ENCODE measurements around the gene KIAA0232. TPM values are rescaled to one million over a fixed set of nuclear protein-coding genes. Genes with fewer than 3 reads are reported as not detected.

Gene KIAA0232
- total RNA-seq, 1 experiment from 2014 or later, result 28.5 TPM

GRCh38 chr4:6894528-6895498, 112.3 kb downstream of the KIAA0232 start:
- Histone ChIP-seq H3K79me1 (ENCODE audit: insufficient read depth, low read depth, low read length, poor library complexity, severe bottlenecking) (no peaks in the 10 kb centered on the region), H4K8ac (replicated peaks; ENCODE audit: insufficient read length, low read depth, low read length) (no peak overlapping the region), H3K9ac (ENCODE audit: extremely low read depth, insufficient read length, low read length) (no peak overlapping the region), H2BK120ac (ENCODE audit: low read depth, low read length, poor library complexity, severe bottlenecking) (no peak overlapping the region), H3K27ac (ENCODE audit: insufficient read length, low read depth, low read length) (no peak overlapping the region), H3K14ac (ENCODE audit: insufficient read depth, low read length) (no peak overlapping the region), H2AFZ (ENCODE audit: low read length) (no peak overlapping the region), H4K5ac (ENCODE audit: insufficient read length, low read depth, low read length) (no peak overlapping the region), H4K91ac (ENCODE audit: insufficient read length, low read depth, low read length) (no peak overlapping the region), H3K18ac (ENCODE audit: insufficient read length, low read depth, low read length) (no peak overlapping the region), H4K20me1 (ENCODE audit: control insufficient read depth, insufficient read depth, insufficient read length) (no peaks in the 10 kb centered on the region), H3T11ph (ENCODE audit: low read length) (no peak overlapping the region), H3K79me2 (ENCODE audit: insufficient read depth, low read length) (no peaks in the 10 kb centered on the region), H3K23ac (ENCODE audit: insufficient read length, low read depth, low read length) (no peak overlapping the region), H3K4me1 (ENCODE audit: insufficient read depth, low read length) (no peaks in the 10 kb centered on the region), H3K56ac (ENCODE audit: insufficient read length, low read depth, low read length) (no peak overlapping the region), H2BK20ac (ENCODE audit: low read depth, low read length, poor library complexity, severe bottlenecking) (no peak overlapping the region), H3K23me2 (ENCODE audit: insufficient read length, low read depth, low read length, poor library complexity, severe bottlenecking) (no peaks in the 10 kb centered on the region), H2BK5ac (ENCODE audit: insufficient read length, low read length) (no peak overlapping the region), H2BK15ac (ENCODE audit: low read depth, low read length) (no peak overlapping the region), H2AK5ac (ENCODE audit: insufficient read length, low read length) (no peak overlapping the region), H2BK12ac (ENCODE audit: insufficient read length, low read depth, low read length) (no peak overlapping the region), H3K4me2 (ENCODE audit: insufficient read depth, insufficient read length, low read length) (no peak overlapping the region), H3K4ac (ENCODE audit: low read depth, low read length) (no peak overlapping the region), H3K9me3 (ENCODE audit: control insufficient read depth, low read depth, low read length) (no peaks in the 10 kb centered on the region), H3K27me3 (ENCODE audit: insufficient read depth, low read length) (no peaks in the 10 kb centered on the region)
- TF ChIP-seq, protein P1, sequence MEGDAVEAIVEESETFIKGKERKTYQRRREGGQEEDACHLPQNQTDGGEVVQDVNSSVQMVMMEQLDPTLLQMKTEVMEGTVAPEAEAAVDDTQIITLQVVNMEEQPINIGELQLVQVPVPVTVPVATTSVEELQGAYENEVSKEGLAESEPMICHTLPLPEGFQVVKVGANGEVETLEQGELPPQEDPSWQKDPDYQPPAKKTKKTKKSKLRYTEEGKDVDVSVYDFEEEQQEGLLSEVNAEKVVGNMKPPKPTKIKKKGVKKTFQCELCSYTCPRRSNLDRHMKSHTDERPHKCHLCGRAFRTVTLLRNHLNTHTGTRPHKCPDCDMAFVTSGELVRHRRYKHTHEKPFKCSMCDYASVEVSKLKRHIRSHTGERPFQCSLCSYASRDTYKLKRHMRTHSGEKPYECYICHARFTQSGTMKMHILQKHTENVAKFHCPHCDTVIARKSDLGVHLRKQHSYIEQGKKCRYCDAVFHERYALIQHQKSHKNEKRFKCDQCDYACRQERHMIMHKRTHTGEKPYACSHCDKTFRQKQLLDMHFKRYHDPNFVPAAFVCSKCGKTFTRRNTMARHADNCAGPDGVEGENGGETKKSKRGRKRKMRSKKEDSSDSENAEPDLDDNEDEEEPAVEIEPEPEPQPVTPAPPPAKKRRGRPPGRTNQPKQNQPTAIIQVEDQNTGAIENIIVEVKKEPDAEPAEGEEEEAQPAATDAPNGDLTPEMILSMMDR (conservative IDR thresholded peaks at IDR 0.05), result no peak
- Mint-ChIP-seq H3K36me3 (ENCODE audit: insufficient read depth in 1 of 3, low read depth in 3 of 3) (peaks cover 6 to 9% (median 8%) of the 10 kb centered on the region in 3 experiments; a peak in 5 of 7 replicates), H3K27me3 (ENCODE audit: low read depth) (peaks cover 4% of the 10 kb centered on the region; the same call in 1 of the 2 replicates), H3K9me3 (peaks cover 9 to 11% of the 10 kb centered on the region in 2 experiments; a peak in 4 of 5 replicates), H3K27ac (no peak overlapping the region; a peak in 1 of 7 replicates), H3K4me3 (no peak overlapping the region), H3K4me1 (peaks cover 0 to 10% of the 10 kb centered on the region in 2 experiments; a peak in 3 of 4 replicates)
- no CpG with 5 or more reads among the region's 29 CpGs for WGBS (ENCODE audit: extremely low coverage, insufficient read length, low lambda C conversion rate)
- no peak for DNase-seq

All from H9 (cell line).